Osteoblast (primary cell): ENCODE results near the gene DENND2A. TPM values are rescaled to one million over a fixed set of nuclear protein-coding genes. Genes with fewer than 3 reads are reported as not detected.

Source experiments
- DNase-seq: peaks from one replicate; pipeline ENCODE4 v3.0.0; 2011; ENCODE audit warnings: low spot score, mixed read lengths; ENCODE audit not compliant: insufficient read length; ENCODE audit errors: missing footprints
- H2AFZ ChIP-seq: 2 replicates; pipeline ENCODE4 v1.6.0; 2011; ENCODE audit warnings: mild to moderate bottlenecking, low read length
- H3K27ac ChIP-seq: 2 replicates; pipeline ENCODE4 v1.5.1; 2011; ENCODE audit warnings: mild to moderate bottlenecking, low read depth, low read length, moderate library complexity
- H3K27me3 ChIP-seq: 2 replicates; pipeline ENCODE4 v1.6.0; 2012; ENCODE audit warnings: mild to moderate bottlenecking, control low read depth, inconsistent platforms, low read length, moderate library complexity; ENCODE audit not compliant: insufficient read depth
- H3K36me3 ChIP-seq: 2 replicates; pipeline ENCODE4 v1.5.1; 2011; ENCODE audit warnings: mild to moderate bottlenecking, low read length, control low read depth, moderate library complexity; ENCODE audit not compliant: insufficient read depth
- H3K4me1 ChIP-seq: 2 replicates; pipeline ENCODE4 v1.5.1; 2011; ENCODE audit warnings: mild to moderate bottlenecking, low read length, control low read depth, moderate library complexity; ENCODE audit not compliant: insufficient read depth
- H3K4me2 ChIP-seq: 2 replicates; pipeline ENCODE4 v1.6.0; 2011; ENCODE audit warnings: mild to moderate bottlenecking, low read length; ENCODE audit not compliant: insufficient read depth
- H3K4me3 ChIP-seq: fragments of 200-600 bp; sonication (generic); 3 replicates; pipeline ENCODE4 v1.5.1; 2012; ENCODE audit warnings: mild to moderate bottlenecking, low read length, inconsistent platforms; ENCODE audit not compliant: insufficient read depth
- H3K79me2 ChIP-seq: 2 replicates; pipeline ENCODE4 v1.6.0; 2012; ENCODE audit warnings: mild to moderate bottlenecking, low read length, control low read depth, inconsistent platforms; ENCODE audit not compliant: insufficient read depth
- H3K9me3 ChIP-seq: 2 replicates; pipeline ENCODE4 v1.5.1; 2011; ENCODE audit warnings: low read depth, low read length, control low read depth
- H4K20me1 ChIP-seq: 2 replicates; pipeline ENCODE4 v1.6.0; 2012; ENCODE audit warnings: mild to moderate bottlenecking, low read length, control low read depth; ENCODE audit not compliant: insufficient read depth
- total RNA-seq: library from RNA; depleted of rRNA; stranded (reverse); fragments of >200 nt; gene quantifications from 2 replicates; pipeline ENCODE4 v1.2.3, GENCODE V29; 2012
- TF ChIP-seq, protein P1 (sequence below): IDR thresholded peaks from 2 replicates; pipeline ENCODE4 v1.5.1; 2011; ENCODE audit warnings: mild to moderate bottlenecking, low read depth, low read length, moderate library complexity; ENCODE audit errors: extremely low read depth

The DENND2A gene
- total RNA-seq, 1 donor = 0.36 TPM

DNA sequence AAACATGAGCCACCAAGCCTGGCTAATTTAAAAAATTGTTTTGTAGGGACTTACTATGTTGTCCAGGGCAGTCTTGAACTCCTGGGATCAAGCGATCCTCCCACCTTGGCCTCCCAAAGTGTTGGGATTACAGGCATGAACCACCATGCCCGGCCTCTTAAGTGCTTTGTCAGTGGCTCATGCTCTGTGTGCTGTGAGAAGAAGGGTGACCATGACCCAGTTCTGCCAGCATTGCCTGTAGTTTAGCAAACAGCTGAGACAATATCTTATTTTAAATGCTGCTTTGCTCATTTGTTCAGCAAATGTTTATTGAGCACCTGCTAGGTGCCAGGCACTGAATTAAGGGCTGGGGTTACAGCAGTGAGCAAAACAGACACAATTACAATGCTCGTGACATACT, 41.2 kb upstream of the DENND2A start:
- H3K36me3 ChIP-seq = peaks cover 7% of the 10 kb centered on the region
- H3K79me2 ChIP-seq = no peaks in the 10 kb centered on the region
- no peak overlapping the region for H2AFZ ChIP-seq
- no peak overlapping the region for H3K27ac ChIP-seq
- no peaks in the 10 kb centered on the region for H3K27me3 ChIP-seq
- no peak overlapping the region for H3K4me3 ChIP-seq
- H3K4me2 ChIP-seq = no peak overlapping the region
- no peaks in the 10 kb centered on the region for H3K9me3 ChIP-seq
- TF ChIP-seq, protein P1, sequence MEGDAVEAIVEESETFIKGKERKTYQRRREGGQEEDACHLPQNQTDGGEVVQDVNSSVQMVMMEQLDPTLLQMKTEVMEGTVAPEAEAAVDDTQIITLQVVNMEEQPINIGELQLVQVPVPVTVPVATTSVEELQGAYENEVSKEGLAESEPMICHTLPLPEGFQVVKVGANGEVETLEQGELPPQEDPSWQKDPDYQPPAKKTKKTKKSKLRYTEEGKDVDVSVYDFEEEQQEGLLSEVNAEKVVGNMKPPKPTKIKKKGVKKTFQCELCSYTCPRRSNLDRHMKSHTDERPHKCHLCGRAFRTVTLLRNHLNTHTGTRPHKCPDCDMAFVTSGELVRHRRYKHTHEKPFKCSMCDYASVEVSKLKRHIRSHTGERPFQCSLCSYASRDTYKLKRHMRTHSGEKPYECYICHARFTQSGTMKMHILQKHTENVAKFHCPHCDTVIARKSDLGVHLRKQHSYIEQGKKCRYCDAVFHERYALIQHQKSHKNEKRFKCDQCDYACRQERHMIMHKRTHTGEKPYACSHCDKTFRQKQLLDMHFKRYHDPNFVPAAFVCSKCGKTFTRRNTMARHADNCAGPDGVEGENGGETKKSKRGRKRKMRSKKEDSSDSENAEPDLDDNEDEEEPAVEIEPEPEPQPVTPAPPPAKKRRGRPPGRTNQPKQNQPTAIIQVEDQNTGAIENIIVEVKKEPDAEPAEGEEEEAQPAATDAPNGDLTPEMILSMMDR = no peak
- H3K4me1 ChIP-seq = no peaks in the 10 kb centered on the region
- H4K20me1 ChIP-seq = no peaks in the 10 kb centered on the region
- no peak for DNase-seq

DNA sequence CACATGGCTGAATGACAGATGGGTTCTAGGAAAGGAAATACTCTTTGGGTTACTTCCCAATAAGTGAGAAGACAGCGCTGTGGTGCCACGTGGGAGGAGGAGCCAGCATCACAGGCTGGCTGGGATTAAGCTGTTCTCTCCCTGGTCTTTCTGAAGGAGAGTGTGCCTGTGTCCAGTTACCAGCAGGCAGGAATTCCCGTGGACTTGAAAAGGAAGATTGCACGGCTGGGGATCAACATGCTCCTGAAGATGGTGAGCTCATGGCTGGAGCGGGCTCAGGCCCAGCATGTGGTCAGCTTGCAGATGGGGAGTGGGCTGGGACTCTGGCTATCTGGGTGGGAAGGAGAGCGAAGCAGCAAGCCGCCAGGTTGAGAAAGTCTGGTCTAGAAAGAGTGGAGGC, 40.3 kb upstream of the DENND2A start:
- H2AFZ ChIP-seq = no peak overlapping the region
- no peaks in the 10 kb centered on the region for H3K4me1 ChIP-seq
- no peak for DNase-seq
- H3K36me3 ChIP-seq = peaks cover 7% of the 10 kb centered on the region
- no peaks in the 10 kb centered on the region for H3K27me3 ChIP-seq
- TF ChIP-seq, protein P1 = no peak
- no peaks in the 10 kb centered on the region for H3K79me2 ChIP-seq
- no peaks in the 10 kb centered on the region for H3K9me3 ChIP-seq
- H3K27ac ChIP-seq = no peak overlapping the region
- H3K4me3 ChIP-seq = no peak overlapping the region
- H3K4me2 ChIP-seq = no peak overlapping the region
- H4K20me1 ChIP-seq = no peaks in the 10 kb centered on the region

DNA sequence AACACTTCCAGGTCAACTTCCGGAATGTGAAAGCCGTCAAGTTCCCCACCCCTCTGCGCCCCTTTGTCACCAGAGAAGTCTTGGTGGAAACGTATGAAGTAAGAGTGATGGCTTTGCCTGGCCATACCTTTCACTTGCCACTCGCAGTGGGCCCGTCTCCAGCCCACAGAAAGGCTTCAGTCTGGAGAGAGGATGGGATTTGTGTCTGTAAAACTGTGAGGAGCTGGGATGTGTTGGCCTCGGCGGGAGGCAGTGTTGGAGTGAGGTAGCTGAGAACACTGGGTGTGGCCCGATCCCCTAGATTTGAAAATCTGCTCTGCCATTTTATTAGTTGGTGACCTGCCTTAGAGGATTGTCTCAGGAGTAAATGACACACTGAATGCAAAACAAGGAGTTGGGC, 38.6 kb upstream of the DENND2A start:
- no peaks in the 10 kb centered on the region for H3K9me3 ChIP-seq
- no peaks in the 10 kb centered on the region for H3K79me2 ChIP-seq

DNA sequence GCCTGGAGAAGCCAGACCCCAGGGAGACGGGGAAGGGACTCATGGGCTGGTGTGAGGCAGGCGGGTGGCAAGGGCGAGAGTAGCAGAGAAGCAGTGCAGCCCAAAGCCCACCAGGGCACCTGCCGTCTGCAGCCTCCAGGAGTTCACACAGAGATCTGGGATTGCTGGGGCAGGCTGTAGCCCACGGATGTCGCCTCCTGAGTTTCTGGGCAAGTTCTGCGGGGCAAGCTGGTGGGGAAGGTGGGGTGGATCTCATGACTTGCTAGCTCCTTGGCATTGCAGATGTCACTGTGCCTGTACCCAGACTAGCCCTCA, 38.2 kb upstream of the DENND2A start:
- Histone ChIP-seq H3K27me3 (no peaks in the 10 kb centered on the region), H3K79me2 (no peaks in the 10 kb centered on the region), H2AFZ (no peak overlapping the region), H3K4me3 (no peak overlapping the region), H3K27ac (no peak overlapping the region), H3K4me2 (no peak overlapping the region), H3K4me1 (peaks cover 4% of the 10 kb centered on the region), H3K9me3 (no peaks in the 10 kb centered on the region), H3K36me3 (peaks cover 7% of the 10 kb centered on the region), H4K20me1 (peaks cover 4% of the 10 kb centered on the region)
- TF ChIP-seq, protein P1 = no peak
- no peak for DNase-seq

More for the DNA sequence above, 38.6 kb upstream of the DENND2A start:
- TF ChIP-seq, protein P1 = no peak
- no peak for DNase-seq
- H3K4me1 ChIP-seq = peaks cover 3% of the 10 kb centered on the region
- no peak overlapping the region for H3K4me2 ChIP-seq
- no peak overlapping the region for H3K4me3 ChIP-seq
- no peak overlapping the region for H3K27ac ChIP-seq
- H3K36me3 ChIP-seq = peaks cover 7% of the 10 kb centered on the region
- H2AFZ ChIP-seq = no peak overlapping the region
- peaks cover 4% of the 10 kb centered on the region for H4K20me1 ChIP-seq
- no peaks in the 10 kb centered on the region for H3K27me3 ChIP-seq
